Effector memory CD4-positive, alpha-beta T cell (primary cell): Measurements from ENCODE around the gene GALNTL6.

Experiments used
- DNase-seq, 3 donors: peaks; one replicate each; pipeline ENCODE4 v3.0.0-alpha.2; 2020
- H3K27ac ChIP-seq: 2 replicates; pipeline ENCODE4 v1.7.0; 2013; ENCODE audit warnings: mild to moderate bottlenecking, low read length, moderate library complexity; ENCODE audit not compliant: insufficient read depth, poor library complexity, severe bottlenecking
- H3K27me3 ChIP-seq: replicated peaks from 2 replicates; pipeline ENCODE4 v1.7.0; 2013; ENCODE audit warnings: mild to moderate bottlenecking, low read length; ENCODE audit not compliant: insufficient read depth, control insufficient read depth, poor library complexity, severe bottlenecking
- H3K36me3 ChIP-seq: 2 replicates; pipeline ENCODE4 v1.7.0; 2013; ENCODE audit warnings: mild to moderate bottlenecking, low read length, moderate library complexity; ENCODE audit not compliant: control insufficient read depth, insufficient read depth
- H3K4me1 ChIP-seq: 2 replicates; pipeline ENCODE4 v1.7.0; 2013; ENCODE audit warnings: low read length, mild to moderate bottlenecking; ENCODE audit not compliant: control insufficient read depth, insufficient read depth, poor library complexity, severe bottlenecking
- H3K4me3 ChIP-seq: 2 replicates; pipeline ENCODE4 v1.7.0; 2013; ENCODE audit warnings: low read length, low read depth, mild to moderate bottlenecking; ENCODE audit not compliant: insufficient read depth, poor library complexity, severe bottlenecking
- H3K9me3 ChIP-seq: 2 replicates; pipeline ENCODE4 v1.7.0; 2013; ENCODE audit warnings: mild to moderate bottlenecking, low read length, moderate library complexity; ENCODE audit not compliant: control insufficient read depth

Gene GALNTL6

DNA sequence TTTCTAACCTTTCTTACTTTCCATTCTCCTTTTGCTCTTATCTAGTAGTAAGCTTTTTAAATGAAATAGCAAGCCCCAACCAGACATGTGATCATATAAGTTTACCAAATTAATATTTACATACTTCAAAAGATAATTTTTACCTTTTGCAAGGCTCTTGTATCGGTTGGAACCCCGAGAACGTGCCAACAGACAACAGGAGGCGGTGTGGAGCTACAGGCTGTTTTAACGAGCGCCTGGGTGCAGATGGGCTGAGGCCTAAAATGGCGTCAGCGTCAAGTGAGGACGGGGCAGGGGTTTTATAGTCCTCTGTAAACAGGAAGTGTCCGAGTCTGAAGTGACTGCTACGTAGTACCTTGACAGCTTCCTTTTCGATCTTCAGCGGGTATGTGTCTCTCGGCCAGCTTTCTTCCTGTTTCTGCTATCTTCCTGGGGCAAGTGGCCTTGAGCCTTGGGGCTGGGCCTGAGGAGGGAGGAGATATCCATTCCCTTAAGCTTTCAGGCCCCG, 342.7 kb downstream of the GALNTL6 start:
- Histone ChIP-seq H3K27ac (no peak overlapping the region), H3K9me3 (no peaks in the 10 kb centered on the region), H3K4me1 (no peaks in the 10 kb centered on the region), H3K27me3 (no peaks in the 10 kb centered on the region), H3K36me3 (no peaks in the 10 kb centered on the region), H3K4me3 (no peak overlapping the region)
- no peak for DNase-seq

DNA sequence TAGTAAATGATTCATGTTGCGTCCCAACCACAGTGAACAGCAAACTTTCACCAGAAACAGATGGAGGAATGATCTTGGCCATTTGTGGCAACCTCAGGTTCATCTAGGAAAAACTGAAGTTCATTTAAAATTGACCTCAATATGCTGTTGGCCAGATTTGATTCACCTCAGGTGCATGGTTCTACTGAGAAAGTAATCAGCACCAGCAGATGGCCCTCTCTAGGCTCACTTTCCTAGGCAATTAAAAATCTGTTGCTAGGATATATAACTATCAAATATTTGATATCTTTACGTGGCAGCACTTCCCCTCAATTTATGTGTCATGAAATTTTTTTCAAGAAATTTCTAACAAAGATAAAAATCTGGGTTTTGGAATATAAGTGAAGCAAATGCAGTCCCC, 344.7 kb downstream of the GALNTL6 start:
- Histone ChIP-seq H3K27me3 (no peaks in the 10 kb centered on the region), H3K27ac (no peak overlapping the region), H3K9me3 (no peaks in the 10 kb centered on the region), H3K4me1 (no peaks in the 10 kb centered on the region), H3K4me3 (no peak overlapping the region), H3K36me3 (no peaks in the 10 kb centered on the region)
- DNase-seq: no peak

DNA sequence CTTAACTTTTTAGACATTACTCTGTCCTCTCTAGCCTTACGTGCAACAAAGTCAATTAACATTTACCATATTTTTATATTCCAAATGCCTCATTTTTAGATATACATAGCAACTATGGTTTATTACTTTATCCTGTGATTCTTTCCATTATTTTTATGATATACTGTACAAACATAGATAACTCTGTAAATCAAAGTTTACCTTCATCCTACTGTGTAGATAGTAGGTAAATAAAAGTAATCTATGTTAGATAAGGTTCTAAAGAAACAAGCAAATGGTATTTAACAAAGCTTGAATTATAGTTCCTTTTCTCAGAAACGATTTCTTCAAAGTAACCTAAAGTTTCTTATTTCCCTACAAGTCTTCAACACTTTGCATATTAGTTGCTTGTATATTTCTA, 350.0 kb downstream of the GALNTL6 start:
- no peaks in the 10 kb centered on the region for H3K27me3 ChIP-seq
- DNase-seq: no peak
- no peaks in the 10 kb centered on the region for H3K36me3 ChIP-seq

DNA sequence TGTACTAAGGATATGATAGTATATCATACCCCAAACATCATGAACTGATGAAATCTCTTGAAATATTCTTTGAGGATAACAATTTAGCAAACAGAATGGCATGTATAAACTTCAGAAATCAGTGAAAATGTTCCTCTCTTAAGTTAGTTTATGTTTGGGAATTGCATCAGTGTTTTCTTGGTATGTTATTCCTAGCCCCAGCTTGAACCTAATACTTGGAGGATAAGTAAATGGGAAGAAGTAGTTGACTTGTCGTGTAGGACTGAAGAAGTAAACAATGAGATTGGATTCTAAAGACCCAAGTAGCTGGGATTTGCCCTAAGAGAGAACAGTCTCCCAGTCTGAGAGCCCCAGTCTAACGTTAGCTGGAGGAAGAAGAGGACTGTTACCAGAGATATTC, 355.7 kb downstream of the GALNTL6 start:
- H3K4me3 ChIP-seq: no peak overlapping the region
- H3K27me3 ChIP-seq: no peaks in the 10 kb centered on the region
- no peaks in the 10 kb centered on the region for H3K36me3 ChIP-seq
- H3K9me3 ChIP-seq: no peaks in the 10 kb centered on the region
- H3K27ac ChIP-seq: no peak overlapping the region
- DNase-seq: no peak
- no peaks in the 10 kb centered on the region for H3K4me1 ChIP-seq

More for the DNA sequence above, 350.0 kb downstream of the GALNTL6 start:
- Histone ChIP-seq H3K27ac (no peak overlapping the region), H3K9me3 (no peaks in the 10 kb centered on the region), H3K4me3 (no peak overlapping the region), H3K4me1 (no peaks in the 10 kb centered on the region)

DNA sequence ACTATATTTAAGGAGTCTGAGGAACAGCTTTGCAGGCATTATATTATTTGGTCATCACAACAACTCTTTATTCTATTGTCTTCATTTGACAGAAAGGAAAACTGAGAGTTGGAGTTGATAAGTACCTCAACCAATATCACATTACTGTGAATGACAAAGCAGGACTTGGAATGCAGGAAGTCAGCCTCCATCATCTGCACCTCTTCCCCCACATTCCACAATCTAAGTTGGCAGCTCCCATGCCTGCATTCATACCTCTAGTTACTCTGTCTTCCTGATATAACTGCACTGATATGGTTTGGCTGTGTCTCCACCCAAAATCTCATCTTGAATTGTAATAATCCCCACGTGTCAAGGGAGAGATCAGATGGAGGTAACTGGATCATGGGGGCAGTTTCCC, 356.7 kb downstream of the GALNTL6 start:
- no peak for DNase-seq
- H3K4me3 ChIP-seq: no peak overlapping the region
- no peaks in the 10 kb centered on the region for H3K27me3 ChIP-seq
- no peaks in the 10 kb centered on the region for H3K36me3 ChIP-seq
- H3K4me1 ChIP-seq: no peaks in the 10 kb centered on the region
- no peak overlapping the region for H3K27ac ChIP-seq
- no peaks in the 10 kb centered on the region for H3K9me3 ChIP-seq

DNA sequence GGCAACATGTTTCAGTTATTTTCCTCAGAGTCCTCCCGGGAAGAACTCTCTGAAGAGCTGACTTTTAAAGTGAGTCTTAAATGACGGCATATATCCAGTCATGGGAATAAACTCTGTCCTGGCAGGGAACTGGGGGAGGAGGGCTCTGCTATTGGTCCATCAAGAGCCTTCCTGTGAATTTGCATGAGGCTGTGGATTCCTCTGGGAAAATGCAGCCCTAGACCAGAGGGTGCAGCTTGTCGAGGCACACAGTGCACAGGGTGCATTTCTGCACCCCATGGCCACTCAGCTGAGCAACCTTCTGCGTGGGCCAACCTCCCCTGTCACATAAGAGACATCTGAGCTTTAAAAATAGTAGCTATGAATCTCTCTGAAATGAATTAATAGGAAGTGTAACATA, 360.0 kb downstream of the GALNTL6 start:
- H3K4me3 ChIP-seq: no peak overlapping the region
- H3K27me3 ChIP-seq: no peaks in the 10 kb centered on the region
- no peak overlapping the region for H3K27ac ChIP-seq
- H3K4me1 ChIP-seq: no peaks in the 10 kb centered on the region
- DNase-seq: no peak
- no peaks in the 10 kb centered on the region for H3K36me3 ChIP-seq
- no peaks in the 10 kb centered on the region for H3K9me3 ChIP-seq

DNA sequence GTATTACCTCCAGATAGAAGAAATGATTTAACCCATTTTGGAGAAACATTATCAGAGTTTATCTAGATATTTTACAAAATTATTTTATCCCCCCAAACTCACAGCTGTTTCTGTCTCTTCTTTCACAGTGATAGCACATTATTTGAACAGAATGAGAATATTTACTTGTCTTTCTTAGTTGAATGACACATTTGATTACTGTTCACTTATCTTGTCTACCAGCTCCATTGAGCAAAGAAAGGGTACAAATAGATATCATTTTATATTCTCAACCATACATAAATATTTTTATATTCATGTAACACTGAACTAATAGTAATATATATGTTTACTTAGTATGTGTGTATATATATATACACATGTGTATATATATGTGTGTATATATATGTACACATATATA, 364.2 kb downstream of the GALNTL6 start:
- Histone ChIP-seq H3K27ac (no peak overlapping the region), H3K4me1 (no peaks in the 10 kb centered on the region), H3K4me3 (no peak overlapping the region), H3K27me3 (no peaks in the 10 kb centered on the region), H3K36me3 (no peaks in the 10 kb centered on the region), H3K9me3 (no peaks in the 10 kb centered on the region)
- no peak for DNase-seq

DNA sequence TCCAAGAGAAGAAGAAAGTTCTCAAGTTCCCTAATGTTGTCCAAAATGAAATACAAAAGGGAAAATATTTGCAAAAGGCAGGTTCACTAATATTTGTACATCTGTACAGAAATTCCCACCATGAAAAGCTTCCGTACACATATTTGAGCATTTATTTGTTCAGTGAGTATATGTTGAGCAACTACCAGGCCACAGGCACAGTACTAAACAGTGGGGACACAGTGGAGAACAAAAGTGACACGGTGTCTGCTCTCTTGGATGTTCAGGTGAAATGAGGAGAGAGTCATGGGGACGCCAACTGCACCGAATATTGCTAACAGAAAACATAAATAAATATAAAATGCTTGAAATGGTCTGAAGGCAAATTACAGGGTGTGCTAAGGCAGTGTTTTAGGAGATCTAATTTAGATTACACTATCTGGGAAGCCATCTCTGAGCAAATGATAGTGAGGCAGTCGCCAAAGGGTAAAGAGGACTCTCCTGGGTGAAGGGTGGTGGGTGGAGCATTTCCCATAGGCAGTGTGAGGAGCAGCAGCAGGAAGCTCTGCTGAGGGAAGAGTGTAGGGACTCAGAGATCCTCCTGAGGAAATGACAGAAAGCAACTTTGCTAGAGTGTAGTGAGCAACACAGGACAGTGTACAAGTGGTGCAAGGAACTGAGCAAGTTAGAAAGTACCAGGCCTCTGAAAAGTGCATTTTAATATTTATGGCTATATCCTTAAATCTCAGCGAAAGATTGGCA, 375.2 kb downstream of the GALNTL6 start:
- Histone ChIP-seq H3K4me3 (no peak overlapping the region), H3K9me3 (no peaks in the 10 kb centered on the region), H3K4me1 (no peaks in the 10 kb centered on the region), H3K36me3 (no peaks in the 10 kb centered on the region), H3K27me3 (no peaks in the 10 kb centered on the region), H3K27ac (no peak overlapping the region)
- DNase-seq: no peak

DNA sequence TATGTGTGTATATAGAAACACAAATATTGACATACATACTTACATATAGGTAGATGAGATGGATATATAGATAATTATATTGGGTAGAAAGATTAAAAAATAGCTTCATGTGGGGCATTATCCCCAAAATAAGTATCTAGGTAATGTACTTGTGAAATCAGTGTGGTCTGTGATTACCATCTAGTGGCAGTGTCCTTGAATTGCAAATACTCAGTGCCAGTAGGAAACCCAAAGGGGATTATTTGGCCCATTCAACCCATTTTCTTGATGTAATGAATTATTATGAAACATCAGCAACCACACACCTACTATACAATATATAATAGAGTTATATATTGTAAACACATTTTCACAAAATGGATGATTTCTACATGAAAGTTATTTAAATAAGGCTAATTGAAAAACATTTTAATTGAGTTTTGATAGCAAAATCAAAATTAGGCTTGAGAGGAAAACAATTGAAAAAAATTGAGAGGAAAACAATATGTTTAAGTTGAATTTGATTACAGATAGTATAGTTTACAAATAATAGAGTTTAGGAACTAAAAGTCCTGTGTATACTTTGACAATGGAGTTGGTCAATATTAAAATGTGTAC, 389.4 kb downstream of the GALNTL6 start:
- H3K9me3 ChIP-seq: no peaks in the 10 kb centered on the region
- H3K27me3 ChIP-seq: no peaks in the 10 kb centered on the region
- DNase-seq: no peak
- H3K36me3 ChIP-seq: no peaks in the 10 kb centered on the region
- no peak overlapping the region for H3K4me3 ChIP-seq
- H3K27ac ChIP-seq: no peak overlapping the region
- no peaks in the 10 kb centered on the region for H3K4me1 ChIP-seq

DNA sequence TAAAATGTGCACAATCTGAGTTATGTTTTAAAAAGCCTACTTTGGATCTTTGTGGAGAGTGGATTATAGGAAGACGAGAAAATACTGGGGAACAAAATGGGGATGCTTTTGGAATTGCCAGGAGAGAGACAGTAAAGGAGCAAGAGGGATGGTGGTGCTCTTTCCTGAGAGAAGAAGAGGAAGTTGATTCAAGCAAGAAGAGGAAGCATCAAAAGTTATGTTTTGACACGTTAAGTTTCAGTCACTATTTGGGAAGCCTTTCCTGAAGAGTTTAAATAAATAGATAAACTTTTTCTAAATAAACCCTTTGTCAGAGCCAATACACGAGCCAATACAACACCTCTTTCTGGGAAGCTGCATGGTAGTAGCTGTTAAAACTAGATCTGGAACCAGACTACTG, 394.1 kb downstream of the GALNTL6 start:
- H3K4me3 ChIP-seq: no peak overlapping the region
- no peaks in the 10 kb centered on the region for H3K27me3 ChIP-seq
- no peak for DNase-seq
- H3K4me1 ChIP-seq: no peaks in the 10 kb centered on the region
- H3K36me3 ChIP-seq: no peaks in the 10 kb centered on the region
- no peak overlapping the region for H3K27ac ChIP-seq
- H3K9me3 ChIP-seq: no peaks in the 10 kb centered on the region
